ENCODE results near the gene ZNF736. TPM values are rescaled to one million over a fixed set of nuclear protein-coding genes. Genes with fewer than 3 reads are reported as not detected.

The ZNF736 gene
- total RNA-seq (2013): 9.1 TPM
- 1 to 10 TPM; 1.3 to 7.1 (median 1.4) TPM for polyA plus RNA-seq
- 3.2 and 5.5 TPM in 2 replicates for polyA minus RNA-seq
- 6.7 to 80.8 (median 55.6) reads per million in 11 experiments for total RNA-seq

- H3K4me1 ChIP-seq (ENCODE audit: control insufficient read depth in 1 of 2, insufficient read depth in 2 of 2, low read length in 2 of 2): peaks cover 15 to 19% of the 10 kb centered on the region in 2 donors
- Mint-ChIP-seq H3K4me3 (peak within 1 kb of the TSS; percentile 97 to 100), H3K27ac (peak within 1 kb of the TSS; percentile 98 to 100 (median 100)), H3K4me1 (peaks cover 23% of the 10 kb centered on the region), H3K36me3 (peaks cover 10 to 15% of the 10 kb centered on the region in 2 donors), H3K27me3 (ENCODE audit: low read depth in 3 of 3) (peaks cover 0 to 1% (median 0%) of the 10 kb centered on the region in 3 donors), H3K9me3 (peaks cover 0 to 16% (median 10%) of the 10 kb centered on the region in 7 donors)
- H3K4me2 ChIP-seq (replicated peaks; ENCODE audit: extremely low read depth, low read length, poor library complexity, severe bottlenecking): peak within 1 kb of the TSS; percentile 86
- H3K27me3 ChIP-seq (ENCODE audit: control insufficient read depth in 2 of 2, insufficient read depth in 2 of 2, low read length in 2 of 2): no peaks in the 10 kb centered on the region
- no peaks in the 10 kb centered on the region for H3K36me3 ChIP-seq (replicated peaks in 1 of 2; ENCODE audit: control insufficient read depth in 1 of 2, insufficient read depth in 2 of 2, low read length in 2 of 2)
- no peak for TF ChIP-seq CTCF (IDR thresholded peaks at IDR 0.05)
- 1% methylated on average over 18 of the region's 33 CpGs for WGBS (ENCODE audit: insufficient coverage)
- no peaks in the 10 kb centered on the region for H4K20me1 ChIP-seq (ENCODE audit: insufficient read depth, low read length)
- peaks cover 50% of the 10 kb centered on the region for H3K79me2 ChIP-seq (ENCODE audit: insufficient read depth, low read length)
- intact Hi-C loops (cut with micrococcal nuclease): loop anchor here (5.0 to 10.0 kb wide), 5 partner anchors 248 to 591 kb away; partner anchors contain the start of genes ZNF680 (in 2 of the 2), ZNF107 (in 1 of the 2), ZNF138 (in 1 of the 2) and ZNF273 (in 1 of the 2)
- H3K27ac ChIP-seq (ENCODE audit: low read depth in 1 of 2, low read length in 2 of 2): peak within 1 kb of the TSS; percentile 81 to 98
- H3K4me3 ChIP-seq (replicated peaks in 1 of 3; ENCODE audit: low read depth in 2 of 3, low read length in 3 of 3): peak within 1 kb of the TSS; percentile 77 to 92 (median 91)
- DNase-seq: peak; percentile 86 to 91 (median 89)
- peak within 1 kb of the TSS; percentile 87 for H3K9ac ChIP-seq (ENCODE audit: insufficient read depth, low read length, poor library complexity, severe bottlenecking)
- peaks cover 0 to 4% of the 10 kb centered on the region in 2 donors for H3K9me3 ChIP-seq (replicated peaks in 1 of 2; ENCODE audit: control insufficient read depth in 1 of 2, insufficient read depth in 1 of 2, low read length in 2 of 2)
- peak within 1 kb of the TSS; percentile 89 for H2AFZ ChIP-seq (ENCODE audit: insufficient read depth, low read depth, low read length, poor library complexity, severe bottlenecking)
Observed at GRCh38 chr7:64313740-64314491, at the start of gene ZNF736. Gene ZNF736, plus strand, starts transcription at chr7:64313961. Its CDS starts 190 bp downstream, at chr7:64314151.

GRCh38 chr7:64266341-64266919, 47.3 kb upstream of the ZNF736 start:
- Mint-ChIP-seq H3K4me3 (no peak overlapping the region), H3K9me3 (peaks cover 11 to 54% (median 42%) of the 10 kb centered on the region in 7 donors), H3K4me1 (no peaks in the 10 kb centered on the region), H3K27me3 (ENCODE audit: low read depth in 3 of 3) (no peaks in the 10 kb centered on the region), H3K27ac (no peak overlapping the region), H3K36me3 (no peaks in the 10 kb centered on the region)
- no peaks in the 10 kb centered on the region for H3K4me1 ChIP-seq (ENCODE audit: control insufficient read depth in 1 of 2, insufficient read depth in 2 of 2, low read length in 2 of 2)
- H3K4me2 ChIP-seq (replicated peaks; ENCODE audit: extremely low read depth, low read length, poor library complexity, severe bottlenecking): no peak overlapping the region
- no peak overlapping the region for H3K27ac ChIP-seq (ENCODE audit: low read depth in 1 of 2, low read length in 2 of 2)
- no peak for DNase-seq
- intact Hi-C loops (cut with micrococcal nuclease): no loop called here
- H4K20me1 ChIP-seq (ENCODE audit: insufficient read depth, low read length): no peaks in the 10 kb centered on the region
- no peaks in the 10 kb centered on the region for H3K79me2 ChIP-seq (ENCODE audit: insufficient read depth, low read length)
- no peak overlapping the region for H3K4me3 ChIP-seq (replicated peaks in 1 of 3; ENCODE audit: low read depth in 2 of 3, low read length in 3 of 3)
- peaks cover 32 to 59% of the 10 kb centered on the region in 2 donors for H3K9me3 ChIP-seq (replicated peaks in 1 of 2; ENCODE audit: control insufficient read depth in 1 of 2, insufficient read depth in 1 of 2, low read length in 2 of 2)
- no peak overlapping the region for H3K9ac ChIP-seq (ENCODE audit: insufficient read depth, low read length, poor library complexity, severe bottlenecking)
- no peaks in the 10 kb centered on the region for H3K36me3 ChIP-seq (replicated peaks in 1 of 2; ENCODE audit: control insufficient read depth in 1 of 2, insufficient read depth in 2 of 2, low read length in 2 of 2)
- H3K27me3 ChIP-seq (ENCODE audit: control insufficient read depth in 2 of 2, insufficient read depth in 2 of 2, low read length in 2 of 2): no peaks in the 10 kb centered on the region
- WGBS (ENCODE audit: insufficient coverage): no CpG with 5 or more reads among the region's 1 CpG
- H2AFZ ChIP-seq (ENCODE audit: insufficient read depth, low read depth, low read length, poor library complexity, severe bottlenecking): no peak overlapping the region
- no peak for TF ChIP-seq CTCF (IDR thresholded peaks at IDR 0.05)

Measured in CD14-positive monocyte (primary cell).